ENCODE results near the gene RAPGEF5.
A peak's percentile ranks its signal among the peaks of the same experiment; 100 is the strongest.
"Not testable (repeated sequence)": the region's sequence is repeated elsewhere in the genome, so short reads cannot be mapped to it uniquely, and the experiment has no call there.

The RAPGEF5 gene

DNA sequence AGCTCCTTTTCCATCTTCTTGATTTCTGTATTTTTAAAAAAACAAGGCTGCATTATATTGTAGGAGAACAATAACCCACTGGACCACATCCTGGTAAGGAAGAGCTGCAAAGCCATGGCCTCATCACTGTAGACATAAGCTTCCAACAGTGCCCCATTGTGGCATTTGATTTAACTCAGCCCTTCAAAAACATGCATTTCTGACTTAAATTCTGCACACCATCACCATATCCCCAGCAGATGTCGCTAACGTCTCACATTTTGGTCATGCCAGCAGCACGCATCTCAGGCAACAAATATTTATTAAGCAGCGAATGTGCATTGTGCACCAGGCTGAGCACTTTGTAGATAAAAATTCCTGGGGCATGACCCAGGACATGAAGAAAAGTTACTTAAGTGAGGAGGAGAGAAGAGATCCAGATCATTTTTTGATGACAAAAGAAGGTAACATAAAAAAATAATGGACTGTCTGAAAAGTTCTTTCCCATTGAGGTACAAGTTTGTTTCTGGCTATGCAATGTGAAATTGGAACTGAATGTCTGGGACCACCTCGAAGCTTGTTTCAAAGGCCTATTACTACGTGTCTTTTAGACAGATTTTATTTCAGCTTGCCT is 246.6 kb downstream of the RAPGEF5 start:
- peak; percentile 78 to 89 for DNase-seq
- TF ChIP-seq POLR2A (IDR thresholded peaks at IDR 0.05; ENCODE audit: low read length) (no peak), GATA1 (IDR thresholded peaks at IDR 0.05; ENCODE audit: low read depth, low read length) (no peak)

GRCh38 chr7:22109761-22110160 is 247.2 kb downstream of the RAPGEF5 start:
- peak; percentile 45 to 59 for DNase-seq

GRCh38 chr7:22108151-22108845 is 248.7 kb downstream of the RAPGEF5 start:
- no peak for DNase-seq
- TF ChIP-seq GATA1 (IDR thresholded peaks at IDR 0.05; ENCODE audit: low read depth, low read length) (no peak), POLR2A (IDR thresholded peaks at IDR 0.05; ENCODE audit: low read length) (no peak)

More at GRCh38 chr7:22109761-22110160, 247.2 kb downstream of the RAPGEF5 start:
- no peak for TF ChIP-seq GATA1 (IDR thresholded peaks at IDR 0.05; ENCODE audit: low read depth, low read length)
- no peak for TF ChIP-seq POLR2A (IDR thresholded peaks at IDR 0.05; ENCODE audit: low read length)

DNA sequence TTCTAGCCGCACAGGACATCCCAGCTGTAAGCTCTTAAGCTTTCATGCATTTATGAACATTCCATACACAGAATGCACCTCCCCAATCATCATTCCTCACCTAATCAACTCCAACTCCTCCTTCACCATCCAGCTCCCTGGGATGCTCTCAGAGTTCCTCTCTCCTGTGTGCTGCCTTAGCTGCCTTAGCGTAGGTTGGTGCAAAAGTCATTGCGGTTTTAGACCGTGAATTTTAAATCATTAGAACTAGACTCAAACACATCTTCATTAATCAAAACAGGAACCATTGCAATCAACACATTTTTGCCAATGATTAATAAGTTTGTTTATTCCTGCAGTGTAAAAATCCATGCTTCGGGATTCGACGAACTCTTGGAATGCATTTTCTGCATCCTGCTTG is 251.4 kb downstream of the RAPGEF5 start:
- TF ChIP-seq GATA1 (IDR thresholded peaks at IDR 0.05; ENCODE audit: low read depth, low read length) (no peak), POLR2A (IDR thresholded peaks at IDR 0.05; ENCODE audit: low read length) (no peak)
- no peak for DNase-seq

DNA sequence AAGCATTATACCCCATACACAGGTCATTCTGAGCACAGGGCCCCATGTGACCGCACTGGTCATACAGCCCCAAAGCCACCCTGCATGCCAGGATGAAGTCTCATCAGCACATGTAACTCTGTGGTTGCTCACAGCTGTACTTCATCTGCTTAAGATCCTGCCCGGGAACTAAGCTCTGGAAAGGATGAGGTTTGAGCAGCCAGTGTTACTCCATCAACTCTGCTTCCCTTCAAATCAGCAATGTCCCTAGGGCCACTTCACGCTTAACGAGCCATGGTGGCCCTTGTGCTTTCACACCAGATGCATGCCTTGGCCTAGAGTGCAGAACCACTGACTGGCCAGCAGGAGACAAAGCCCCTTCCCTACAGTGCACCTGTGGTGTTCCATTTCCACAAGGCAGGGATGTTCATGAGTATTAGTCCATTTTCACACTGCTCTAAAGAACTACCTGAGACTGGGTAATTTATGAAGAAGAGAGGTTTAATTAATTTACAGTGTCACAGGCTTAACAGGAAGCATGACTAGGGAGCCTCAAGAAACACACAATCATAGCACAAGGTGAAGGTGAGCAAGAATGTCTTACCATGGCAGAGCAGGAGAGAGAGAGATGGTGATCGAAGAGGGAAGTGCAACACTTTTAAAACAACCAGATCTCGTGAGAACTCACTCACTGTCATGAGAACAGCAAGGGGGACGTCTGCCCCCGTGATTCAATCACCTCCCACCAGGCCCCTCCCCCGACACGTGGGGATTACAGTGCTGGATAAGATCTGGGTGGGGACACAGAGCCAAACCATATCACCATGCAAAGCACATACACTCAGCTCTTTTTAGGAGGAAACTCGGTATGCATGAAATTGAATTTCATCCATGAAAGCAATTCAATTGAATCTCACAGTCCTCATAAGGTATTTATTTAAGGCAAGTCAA is 262.3 kb downstream of the RAPGEF5 start:
- DNase-seq, result peak in 1 of 2 experiments; percentile 11
- TF ChIP-seq POLR2A (IDR thresholded peaks at IDR 0.05; ENCODE audit: low read length), result no peak

- DNase-seq, result no peak
- no peak for TF ChIP-seq GATA1 (IDR thresholded peaks at IDR 0.05; ENCODE audit: low read depth, low read length)
- TF ChIP-seq POLR2A (IDR thresholded peaks at IDR 0.05; ENCODE audit: low read length), result no peak
Observed at GRCh38 chr7:22093936-22094335, 263.0 kb downstream of the RAPGEF5 start.

DNA sequence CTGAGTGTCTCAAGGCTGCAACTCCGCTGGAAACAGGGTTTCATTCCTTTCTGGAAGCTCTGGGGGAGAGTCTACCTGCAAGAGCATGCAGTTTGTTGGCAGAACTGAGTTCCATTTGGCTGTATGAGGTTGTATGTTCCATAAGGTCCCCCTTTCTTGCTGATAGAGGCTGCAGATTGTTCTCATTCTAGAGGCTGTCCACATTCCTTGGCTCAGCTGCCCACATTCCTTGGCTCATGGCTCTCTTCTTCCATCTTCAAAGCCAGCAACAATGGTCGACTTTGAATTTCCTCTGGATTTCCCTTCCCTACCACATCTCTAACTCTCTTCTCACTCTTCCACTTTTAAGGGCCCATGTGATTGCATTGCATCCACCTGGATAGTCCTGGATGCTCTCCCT is 264.0 kb downstream of the RAPGEF5 start:
- DNase-seq, result no peak
- TF ChIP-seq GATA1 (IDR thresholded peaks at IDR 0.05; ENCODE audit: low read depth, low read length) (no peak), POLR2A (IDR thresholded peaks at IDR 0.05; ENCODE audit: low read length) (no peak)

GRCh38 chr7:22090958-22091525 is 265.9 kb downstream of the RAPGEF5 start:
- not testable (repeated sequence) for DNase-seq

GRCh38 chr7:22090512-22090911 is 266.4 kb downstream of the RAPGEF5 start:
- TF ChIP-seq POLR2A (IDR thresholded peaks at IDR 0.05; ENCODE audit: low read length) (no peak), GATA1 (IDR thresholded peaks at IDR 0.05; ENCODE audit: low read depth, low read length) (no peak)
- no peak for DNase-seq

GRCh38 chr7:22090107-22090506 is 266.8 kb downstream of the RAPGEF5 start:
- no peak for DNase-seq
- no peak for TF ChIP-seq POLR2A (IDR thresholded peaks at IDR 0.05; ENCODE audit: low read length)
- no peak for TF ChIP-seq GATA1 (IDR thresholded peaks at IDR 0.05; ENCODE audit: low read depth, low read length)

GRCh38 chr7:22088827-22089226 is 268.1 kb downstream of the RAPGEF5 start:
- TF ChIP-seq POLR2A (IDR thresholded peaks at IDR 0.05; ENCODE audit: low read length) (no peak), GATA1 (IDR thresholded peaks at IDR 0.05; ENCODE audit: low read depth, low read length) (no peak)
- no peak for DNase-seq

- TF ChIP-seq POLR2A (IDR thresholded peaks at IDR 0.05; ENCODE audit: low read length) (no peak), GATA1 (IDR thresholded peaks at IDR 0.05; ENCODE audit: low read depth, low read length) (no peak)
- DNase-seq, result no peak
Observed at GRCh38 chr7:22087861-22088260, 269.1 kb downstream of the RAPGEF5 start.

DNA sequence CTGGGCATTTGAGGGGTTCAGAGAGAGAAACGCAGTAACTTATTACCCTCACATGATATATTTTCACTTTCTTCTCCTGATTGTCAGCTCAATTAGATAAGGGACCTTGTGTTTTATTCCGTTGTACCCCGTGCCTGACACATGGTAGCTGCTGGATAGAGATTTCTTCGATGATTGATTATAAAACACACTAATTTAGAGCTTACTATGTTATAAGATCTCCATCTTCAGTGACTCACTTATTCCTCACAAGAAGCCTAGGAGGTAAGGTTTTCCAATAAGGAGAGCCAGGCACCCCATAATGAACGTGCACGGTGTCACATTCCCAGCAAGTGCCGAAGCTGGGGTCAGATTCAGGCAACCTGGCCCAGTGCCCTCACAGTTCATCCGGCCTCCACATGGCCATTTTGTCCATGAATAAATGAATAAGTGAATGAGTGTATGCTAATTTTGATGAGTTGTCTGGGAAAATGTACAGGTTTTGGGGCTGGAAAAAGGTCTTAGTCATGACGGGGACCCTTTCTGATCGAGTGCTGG is 273.2 kb downstream of the RAPGEF5 start:
- TF ChIP-seq GATA1 (IDR thresholded peaks at IDR 0.05; ENCODE audit: low read depth, low read length) (no peak), POLR2A (IDR thresholded peaks at IDR 0.05; ENCODE audit: low read length) (no peak)

More for the DNA sequence above, 273.2 kb downstream of the RAPGEF5 start:
- DNase-seq, result no peak

All from erythroblast (primary cell).